ENCODE data around the gene MYZAP. TPM values are rescaled to one million over a fixed set of nuclear protein-coding genes. Genes with fewer than 3 reads are reported as not detected.

The MYZAP gene
- total RNA-seq, 1 experiment from 2014 or later = 1.1 TPM

GRCh38 chr15:57575363-57575762 is 16.3 kb upstream of the MYZAP start:
- in situ Hi-C loops (cut with HindIII; ENCODE audit: low pct_unique_long_range_greater_than_20kb, low sequenced_read_pairs) = no loop called here
- POLR2A ChIA-PET = no interaction called here
- H3K4me1 ChIP-seq (ENCODE audit: control insufficient read depth, insufficient read depth, low read length) = no peaks in the 10 kb centered on the region
- H3K27ac ChIP-seq (ENCODE audit: low read length) = no peak overlapping the region
- no peaks in the 10 kb centered on the region for H3K9me3 ChIP-seq (ENCODE audit: control insufficient read depth, insufficient read depth, low read depth, low read length)
- no peak for ATAC-seq
- 0 out of 2 replicates have a peak, but pooled peaks cover 2% of the 10 kb centered on the region for H3K27me3 ChIP-seq (ENCODE audit: control insufficient read depth, insufficient read depth, low read length)
- no peaks in the 10 kb centered on the region for H3K36me3 ChIP-seq (ENCODE audit: control insufficient read depth, insufficient read depth, low read length)
- DNase-seq (ENCODE audit: low read depth, low spot score) = no peak
- no TSS peak for BruUV-seq (replicated peaks)
- CTCF ChIA-PET = no interaction called here
- no peak for TF ChIP-seq REST (IDR thresholded peaks at IDR 0.05; ENCODE audit: insufficient read depth in 1 of 2, low read depth in 2 of 2, low read length in 1 of 2)
- no peak for TF ChIP-seq TCF7L2 (IDR thresholded peaks at IDR 0.05; ENCODE audit: low read depth, low read length)
- TF ChIP-seq CTCF (IDR thresholded peaks at IDR 0.05) = no peak
- TF ChIP-seq POLR2AphosphoS5 (IDR thresholded peaks at IDR 0.05; ENCODE audit: low read depth, low read length) = no peak
- TF ChIP-seq SIN3A (IDR thresholded peaks at IDR 0.05; ENCODE audit: borderline replicate concordance, insufficient read depth, low read depth, low read length) = no peak
- intact Hi-C loops (cut with micrococcal nuclease; ENCODE audit: unreplicated experiment) = no loop called here
- no peak overlapping the region for H3K4me3 ChIP-seq (ENCODE audit: low read depth in 2 of 2, low read length in 2 of 2)

GRCh38 chr15:57578288-57578900 is 13.3 kb upstream of the MYZAP start:
- POLR2A ChIA-PET = no interaction called here
- Histone ChIP-seq H3K27me3 (ENCODE audit: control insufficient read depth, insufficient read depth, low read length) (peaks cover 4% of the 10 kb centered on the region; the same call in 1 of the 2 replicates), H3K4me3 (ENCODE audit: low read depth in 2 of 2, low read length in 2 of 2) (no peak overlapping the region), H3K27ac (ENCODE audit: low read length) (no peak overlapping the region), H3K36me3 (ENCODE audit: control insufficient read depth, insufficient read depth, low read length) (no peaks in the 10 kb centered on the region), H3K9me3 (ENCODE audit: control insufficient read depth, insufficient read depth, low read depth, low read length) (no peaks in the 10 kb centered on the region), H3K4me1 (ENCODE audit: control insufficient read depth, insufficient read depth, low read length) (no peaks in the 10 kb centered on the region)
- no TSS peak for BruUV-seq (replicated peaks)
- no peak for DNase-seq (ENCODE audit: low read depth, low spot score)
- intact Hi-C loops (cut with micrococcal nuclease; ENCODE audit: unreplicated experiment) = no loop called here
- CTCF ChIA-PET = no interaction called here
- TF ChIP-seq POLR2AphosphoS5 (IDR thresholded peaks at IDR 0.05; ENCODE audit: low read depth, low read length) (no peak), REST (IDR thresholded peaks at IDR 0.05; ENCODE audit: insufficient read depth in 1 of 2, low read depth in 2 of 2, low read length in 1 of 2) (no peak), TCF7L2 (IDR thresholded peaks at IDR 0.05; ENCODE audit: low read depth, low read length) (no peak), CTCF (IDR thresholded peaks at IDR 0.05) (no peak), SIN3A (IDR thresholded peaks at IDR 0.05; ENCODE audit: borderline replicate concordance, insufficient read depth, low read depth, low read length) (no peak)
- ATAC-seq = no peak
- in situ Hi-C loops (cut with HindIII; ENCODE audit: low pct_unique_long_range_greater_than_20kb, low sequenced_read_pairs) = no loop called here
